Adrenal gland (tissue), 12 donors: ENCODE results near the gene MXRA7. TPM values are rescaled to one million over a fixed set of nuclear protein-coding genes. Genes with fewer than 3 reads are reported as not detected.
A peak's percentile ranks its signal among the peaks of the same experiment; 100 is the strongest.

Source experiments
- DNase-seq, 7 donors: peaks; one replicate each; pipeline ENCODE4 v3.0.0-alpha.2; 2019 to 2020
- H3K27ac ChIP-seq, 5 donors: fragments of 200-600 bp; sonication (generic) in 4 of 5; 1 replicate in 3 of 5; 2 replicates in 2 of 5; pipeline versions ENCODE4 v1.5.1 to v1.8.0; 2016 to 2020; ENCODE audit warnings: mild to moderate bottlenecking in 1 of 5
- H3K27me3 ChIP-seq: fragments of 200-600 bp; 2 replicates; pipeline ENCODE4 v1.8.0; 2021
- H3K36me3 ChIP-seq, 2 donors: fragments of 200-600 bp; replicated peaks in 1 of 2; 1 replicate in 1 of 2; 2 replicates in 1 of 2; pipeline versions ENCODE4 v1.5.1 to v1.8.0; 2018 to 2022
- H3K4me1 ChIP-seq, 2 donors: fragments of 200-600 bp; replicated peaks in 1 of 2; 1 replicate in 1 of 2; 2 replicates in 1 of 2; pipeline versions ENCODE4 v1.5.1 to v1.8.0; 2018 to 2021
- H3K4me3 ChIP-seq, 4 donors: fragments of 200-600 bp; sonication (generic) in 3 of 4; one replicate each; pipeline ENCODE4 v1.5.1; 2016 to 2018
- H3K9me3 ChIP-seq, 3 donors: fragments of 200-600 bp; sonication (generic) in 1 of 3; replicated peaks in 1 of 3; 1 replicate in 2 of 3; 2 replicates in 1 of 3; pipeline versions ENCODE4 v1.5.1 to v1.8.0; 2016 to 2021
- CTCF ChIP-seq, 6 experiments: fragments of 450-650 bp in 4 of 6; fragments of 200-600 bp in 2 of 6; sonication (generic) in 1 of 6; IDR thresholded peaks; 1 replicate in 5 of 6; 2 replicates in 1 of 6; pipeline versions ENCODE4 v1.5.1 to v1.8.0; 2016 to 2021; ENCODE audit warnings: antibody characterized with exemption in 6 of 6, mild to moderate bottlenecking in 2 of 6, moderate library complexity in 1 of 6
- POLR2A ChIP-seq, 2 donors: fragments of 450-650 bp; IDR thresholded peaks; one replicate each; pipeline ENCODE4 v1.6.1; 2017; ENCODE audit warnings: antibody characterized with exemption in 2 of 2, mild to moderate bottlenecking in 2 of 2, moderate library complexity in 1 of 2
- WGBS, 4 donors: extraction: QIAGEN DNeasy Blood & Tissue Kit in 2 of 4; methylation state at CpG; one replicate each; pipeline versions ENCODE4 v1.1.5 to v1.1.7; 2013 to 2017; 5-methylcytosine and 5-hydroxymethylcytosine counted together
- intact Hi-C, 2 donors: fragments of 100-400 bp; cut with DNase I; formaldehyde crosslinking; loops; one replicate each; pipeline versions ENCODE4 v1.14.1 to v1.15.0; 2022 to 2023
- polyA plus RNA-seq, 3 donors: library from polyadenylated mRNA; stranded (reverse); fragments of 200-250 nt in 2 of 3; fragments of 350-450 nt in 1 of 3; fragmentation: Illumina TruSeq in 1 of 3; extraction: RNeasy Lipid Tissue Mini Kit (QIAGEN cat#74804) in 1 of 3; gene quantifications; one replicate each; pipeline ENCODE4 v1.2.3, GENCODE V29; 2013 to 2014
- total RNA-seq, 9 donors: library from RNA; depleted of rRNA in 4 of 9; stranded (reverse); fragments of >200 nt in 4 of 9; fragments of 120-200 nt in 1 of 9; fragmentation: NEBNext Ultra II Directional in 1 of 9; extraction: Animal tissue kit (Norgen Biotek cat#: 25700) in 1 of 9; gene quantifications; one replicate each; pipeline versions ENCODE4 v1.1.0 to v1.2.4, GENCODE V29; 2013 to 2023
- donor health status: healthy with polysubstance abuse.
- donor health status: Bipolar disorder and iron deficiency.
- donor health status: DM: yes; HTN: yes; CAD: no.
- donor health status: DM: no; HTN: no; CAD: no.
- donor health status: DM: no; HTN: no; CAD: no.
- donor health status: DM: yes; HTN: yes; CAD: no.

Gene MXRA7
- total and polyA plus RNA-seq, 12 donors = 81.5 to 671 (median 356) TPM

- TF ChIP-seq CTCF (IDR thresholded peaks at IDR 0.05) (peak in 1 of 6 experiments; percentile 6), POLR2A (IDR thresholded peaks at IDR 0.05) (peak; percentile 99 to 100)
- H3K9me3 ChIP-seq = no peaks in the 10 kb centered on the region
- DNase-seq = peak; percentile 98 to 99 (median 98)
- peak within 1 kb of the TSS; percentile 96 to 100 (median 99) for H3K27ac ChIP-seq
- H3K4me1 ChIP-seq = peaks cover 32 to 66% of the 10 kb centered on the region in 2 donors
- intact Hi-C loops = no loop called here
- no peaks in the 10 kb centered on the region for H3K27me3 ChIP-seq
- H3K36me3 ChIP-seq = peaks cover 0 to 44% of the 10 kb centered on the region in 2 donors
- H3K4me3 ChIP-seq = peak within 1 kb of the TSS; percentile 83 to 98 (median 92)
- 0 to 1% (median 0%) methylated on average over 3 to 60 of the region's 60 CpGs for WGBS, 4 donors
Measured at GRCh38 chr17:76737082-76737675, 26.4 kb upstream of the MXRA7 start, which contains the start of gene SRSF2. TSS of gene SRSF2 (minus strand) at chr17:76737331. CDS start at chr17:76737160, 171 bp downstream.

- TF ChIP-seq CTCF (IDR thresholded peaks at IDR 0.05) (peak in 3 of 6 experiments; percentile 14 to 32 (median 31)), POLR2A (IDR thresholded peaks at IDR 0.05) (peak; percentile 9 to 68)
- intact Hi-C loops = no loop called here
- 0% methylated on average over 5 to 117 of the region's 117 CpGs for WGBS, 4 donors
- H3K4me3 ChIP-seq = peak overlapping the region; percentile 83 to 98 (median 92)
- H3K9me3 ChIP-seq = no peaks in the 10 kb centered on the region
- peaks cover 0 to 44% of the 10 kb centered on the region in 2 donors for H3K36me3 ChIP-seq
- peak overlapping the region; percentile 96 to 100 (median 99) for H3K27ac ChIP-seq
- H3K4me1 ChIP-seq = peaks cover 32 to 71% of the 10 kb centered on the region in 2 donors
- peak; percentile 79 to 88 (median 84) for DNase-seq
- H3K27me3 ChIP-seq = no peaks in the 10 kb centered on the region
Measured at GRCh38 chr17:76736349-76737081, 25.8 kb upstream of the MXRA7 start.

- Histone ChIP-seq H3K36me3 (peaks cover 0 to 50% of the 10 kb centered on the region in 2 donors), H3K4me1 (peaks cover 32 to 75% of the 10 kb centered on the region in 2 donors), H3K27me3 (no peaks in the 10 kb centered on the region), H3K4me3 (peak overlapping the region; percentile 14 to 98 (median 90)), H3K27ac (peak overlapping the region; percentile 96 to 100 (median 99)), H3K9me3 (no peaks in the 10 kb centered on the region)
- no peak for DNase-seq
- 0 to 1% (median 1%) methylated on average over 8 to 20 of the region's 20 CpGs for WGBS, 4 donors
- TF ChIP-seq POLR2A (IDR thresholded peaks at IDR 0.05) (no peak), CTCF (IDR thresholded peaks at IDR 0.05) (no peak)
- intact Hi-C loops = no loop called here
Measured at GRCh38 chr17:76735586-76736348, 25.0 kb upstream of the MXRA7 start.

- Histone ChIP-seq H3K4me1 (peaks cover 32 to 67% of the 10 kb centered on the region in 2 donors), H3K4me3 (peak overlapping the region in 1 of 4 donors; percentile 83), H3K9me3 (no peaks in the 10 kb centered on the region), H3K27me3 (no peaks in the 10 kb centered on the region), H3K27ac (peak overlapping the region in 2 of 5 donors; percentile 98 to 99), H3K36me3 (peaks cover 0 to 55% of the 10 kb centered on the region in 2 donors)
- intact Hi-C loops = no loop called here
- 8 to 12% (median 12%) methylated on average over 5 of the region's 5 CpGs for WGBS, 4 donors
- no peak for TF ChIP-seq CTCF (IDR thresholded peaks at IDR 0.05)
- DNase-seq = no peak
Measured at GRCh38 chr17:76735006-76735405, 24.2 kb upstream of the MXRA7 start.
